Measurements from ENCODE around the gene DDR1.
"Not testable (repeated sequence)": the region's sequence is repeated elsewhere in the genome, so short reads cannot be mapped to it uniquely, and the experiment has no call there.

Gene DDR1

GRCh38 chr6:30883685-30884520 lies at the start of gene DDR1:
DDR1 (plus strand) TSS chr6:30884519; CDS start chr6:30888730, 4,211 bp downstream.
- DNase-seq (ENCODE audit: low read depth in 2 of 2) = peak in 1 of 2 donors; percentile 26

GRCh38 chr6:30834646-30835045 lies 49.7 kb upstream of the DDR1 start:
- DNase-seq (ENCODE audit: low read depth in 2 of 2) = no peak

GRCh38 chr6:30835576-30835975 lies 48.7 kb upstream of the DDR1 start:
- DNase-seq (ENCODE audit: low read depth in 2 of 2) = no peak

GRCh38 chr6:30836431-30836866 lies 47.9 kb upstream of the DDR1 start:
- no peak for DNase-seq (ENCODE audit: low read depth in 2 of 2)

- DNase-seq (ENCODE audit: low read depth in 2 of 2) = no peak
Observed at GRCh38 chr6:30836957-30837356, 47.4 kb upstream of the DDR1 start.

GRCh38 chr6:30837432-30837831 lies 46.9 kb upstream of the DDR1 start:
- DNase-seq (ENCODE audit: low read depth in 2 of 2) = no peak

GRCh38 chr6:30837870-30838269 lies 46.4 kb upstream of the DDR1 start:
- DNase-seq (ENCODE audit: low read depth in 2 of 2) = no peak

- DNase-seq (ENCODE audit: low read depth in 2 of 2) = no peak
Observed at GRCh38 chr6:30839671-30840070, 44.6 kb upstream of the DDR1 start.

GRCh38 chr6:30840084-30840934 lies 44.0 kb upstream of the DDR1 start:
- no peak for DNase-seq (ENCODE audit: low read depth in 2 of 2)

GRCh38 chr6:30840935-30841643 lies 43.2 kb upstream of the DDR1 start:
- no peak for DNase-seq (ENCODE audit: low read depth in 2 of 2)

- no peak for DNase-seq (ENCODE audit: low read depth in 2 of 2)
Observed at GRCh38 chr6:30841644-30842504, 42.4 kb upstream of the DDR1 start.

- no peak for DNase-seq (ENCODE audit: low read depth in 2 of 2)
Observed at GRCh38 chr6:30842754-30843610, 41.3 kb upstream of the DDR1 start.

- DNase-seq (ENCODE audit: low read depth in 2 of 2) = no peak
Observed at GRCh38 chr6:30843611-30843998, 40.7 kb upstream of the DDR1 start.

- DNase-seq (ENCODE audit: low read depth in 2 of 2) = no peak
Observed at GRCh38 chr6:30844118-30844535, 40.2 kb upstream of the DDR1 start.

GRCh38 chr6:30845183-30845582 lies 39.1 kb upstream of the DDR1 start:
- DNase-seq (ENCODE audit: low read depth in 2 of 2) = no peak

- no peak for DNase-seq (ENCODE audit: low read depth in 2 of 2)
Observed at GRCh38 chr6:30847421-30847970, 36.8 kb upstream of the DDR1 start.

- no peak for DNase-seq (ENCODE audit: low read depth in 2 of 2)
Observed at GRCh38 chr6:30847971-30848436, 36.3 kb upstream of the DDR1 start.

- DNase-seq (ENCODE audit: low read depth in 2 of 2) = no peak
Observed at GRCh38 chr6:30849903-30850651, 34.2 kb upstream of the DDR1 start.

- DNase-seq (ENCODE audit: low read depth in 2 of 2) = not testable (repeated sequence)
Observed at GRCh38 chr6:30852459-30852858, 31.9 kb upstream of the DDR1 start.
